Fibroblast of lung (primary cell): ENCODE measurements around the gene S100Z. TPM values are rescaled to one million over a fixed set of nuclear protein-coding genes. Genes with fewer than 3 reads are reported as not detected.
A peak's percentile ranks its signal among the peaks of the same experiment; 100 is the strongest.

Experiments
- DNase-seq, 2 donors: peaks; one replicate each; pipeline versions ENCODE4 v3.0.0 to v3.0.0-alpha.2; 2010; ENCODE audit warnings: low read depth in 2 of 2
- H2AFZ ChIP-seq: 2 replicates; pipeline ENCODE4 v1.5.1; 2012; ENCODE audit warnings: low read length, control low read depth, inconsistent platforms
- H3K27ac ChIP-seq: 2 replicates; pipeline ENCODE4 v1.5.1; 2011; ENCODE audit warnings: low read length, control low read depth; ENCODE audit not compliant: insufficient read depth
- H3K27me3 ChIP-seq: 2 replicates; pipeline ENCODE4 v1.5.1; 2011; ENCODE audit warnings: mild to moderate bottlenecking, low read length; ENCODE audit not compliant: control insufficient read depth, insufficient read depth
- H3K36me3 ChIP-seq: 2 replicates; pipeline ENCODE4 v1.5.1; 2011; ENCODE audit warnings: low read length; ENCODE audit not compliant: control insufficient read depth, insufficient read depth
- H3K4me1 ChIP-seq: 2 replicates; pipeline ENCODE4 v1.5.1; 2011; ENCODE audit warnings: low read length; ENCODE audit not compliant: control insufficient read depth, insufficient read depth; ENCODE audit errors: extremely low read depth
- H3K4me2 ChIP-seq: 2 replicates; pipeline ENCODE4 v1.5.1; 2011; ENCODE audit warnings: low read length, control low read depth; ENCODE audit not compliant: insufficient read depth; ENCODE audit errors: extremely low read depth
- H3K4me3 ChIP-seq, 4 experiments: fragments of 200-600 bp in 1 of 4; sonication (generic) in 1 of 4; replicated peaks in 1 of 4; 2 replicates each; pipeline ENCODE4 v1.5.1; 2011 to 2016; ENCODE audit warnings: low read length in 4 of 4, low read depth in 3 of 4, mild to moderate bottlenecking in 3 of 4, control low read depth in 2 of 4, inconsistent platforms in 1 of 4, mixed read lengths in 1 of 4; ENCODE audit not compliant: insufficient read depth in 1 of 4; ENCODE audit errors: control extremely low read depth in 1 of 4
- H3K79me2 ChIP-seq: 2 replicates; pipeline ENCODE4 v1.5.1; 2012; ENCODE audit warnings: mild to moderate bottlenecking, low read length, inconsistent platforms; ENCODE audit not compliant: control insufficient read depth, insufficient read depth
- H3K9ac ChIP-seq: 2 replicates; pipeline ENCODE4 v1.5.1; 2011; ENCODE audit warnings: mild to moderate bottlenecking, low read length, control low read depth; ENCODE audit not compliant: insufficient read depth
- H3K9me3 ChIP-seq: 2 replicates; pipeline ENCODE4 v1.5.1; 2012; ENCODE audit warnings: low read depth, low read length; ENCODE audit not compliant: control insufficient read depth, insufficient read depth
- H4K20me1 ChIP-seq: 2 replicates; pipeline ENCODE4 v1.5.1; 2011; ENCODE audit warnings: low read length; ENCODE audit not compliant: control insufficient read depth, insufficient read depth; ENCODE audit errors: extremely low read depth
- EZH2 ChIP-seq: IDR thresholded peaks from 2 replicates; pipeline ENCODE4 v1.5.1; 2012; ENCODE audit warnings: low read length, control low read depth, mild to moderate bottlenecking; ENCODE audit errors: missing control alignments
- polyA plus RNA-seq, 2 donors: library from polyadenylated mRNA; depleted of rRNA in 1 of 2; stranded (reverse) in 1 of 2; unstranded in 1 of 2; fragments of >200 nt; gene quantifications; 2 replicates each; pipeline ENCODE4 v1.2.1, GENCODE V29; 2011 to 2012; ENCODE audit warnings: missing spikeins in 1 of 2
- total RNA-seq: library from RNA; depleted of rRNA; stranded (reverse); fragments of >200 nt; gene quantifications from 2 replicates; pipeline ENCODE4 v1.2.1, GENCODE V29; 2014
- TF ChIP-seq, protein P1 (sequence below), 2 donors: IDR thresholded peaks in 1 of 2; conservative IDR thresholded peaks in 1 of 2; 1 replicate in 1 of 2; 2 replicates in 1 of 2; pipeline ENCODE4 v1.5.1; 2011 to 2012; ENCODE audit warnings: low read length in 2 of 2, control low read depth in 1 of 2, inconsistent platforms in 1 of 2, low read depth in 1 of 2, mild to moderate bottlenecking in 1 of 2

Gene S100Z
- total and polyA plus RNA-seq, 2 donors (not counting 1 experiment from before 2014, with no cell fraction given), result not detected

DNA sequence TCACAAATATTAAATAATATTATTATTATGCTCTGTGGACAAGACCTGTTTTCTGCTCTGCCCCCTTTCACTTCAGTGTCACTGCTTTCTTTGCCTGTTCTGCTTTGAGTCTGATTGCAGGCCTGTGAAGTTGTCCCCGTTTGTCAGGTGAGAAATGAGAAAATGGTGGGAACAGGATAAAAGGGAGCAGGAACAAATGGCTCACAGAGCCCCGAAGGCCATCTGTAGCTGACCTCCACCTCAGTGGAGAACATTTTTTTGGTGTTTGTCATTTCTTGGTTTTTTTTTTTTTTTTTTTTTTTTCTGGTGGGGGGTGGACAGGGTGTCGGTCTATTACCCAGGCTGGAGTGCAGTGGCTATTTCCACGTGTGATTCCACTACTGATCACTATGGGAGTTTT, 13.2 kb upstream of the S100Z start:
- no peak overlapping the region for H3K9ac ChIP-seq
- H3K27ac ChIP-seq, result no peak overlapping the region
- peaks cover 1% of the 10 kb centered on the region for H3K36me3 ChIP-seq
- no peaks in the 10 kb centered on the region for H4K20me1 ChIP-seq
- H3K4me1 ChIP-seq, result no peaks in the 10 kb centered on the region
- no peaks in the 10 kb centered on the region for H3K9me3 ChIP-seq
- peak in 1 of 2 donors; percentile 10 for DNase-seq
- no peak for TF ChIP-seq EZH2
- TF ChIP-seq, protein P1, sequence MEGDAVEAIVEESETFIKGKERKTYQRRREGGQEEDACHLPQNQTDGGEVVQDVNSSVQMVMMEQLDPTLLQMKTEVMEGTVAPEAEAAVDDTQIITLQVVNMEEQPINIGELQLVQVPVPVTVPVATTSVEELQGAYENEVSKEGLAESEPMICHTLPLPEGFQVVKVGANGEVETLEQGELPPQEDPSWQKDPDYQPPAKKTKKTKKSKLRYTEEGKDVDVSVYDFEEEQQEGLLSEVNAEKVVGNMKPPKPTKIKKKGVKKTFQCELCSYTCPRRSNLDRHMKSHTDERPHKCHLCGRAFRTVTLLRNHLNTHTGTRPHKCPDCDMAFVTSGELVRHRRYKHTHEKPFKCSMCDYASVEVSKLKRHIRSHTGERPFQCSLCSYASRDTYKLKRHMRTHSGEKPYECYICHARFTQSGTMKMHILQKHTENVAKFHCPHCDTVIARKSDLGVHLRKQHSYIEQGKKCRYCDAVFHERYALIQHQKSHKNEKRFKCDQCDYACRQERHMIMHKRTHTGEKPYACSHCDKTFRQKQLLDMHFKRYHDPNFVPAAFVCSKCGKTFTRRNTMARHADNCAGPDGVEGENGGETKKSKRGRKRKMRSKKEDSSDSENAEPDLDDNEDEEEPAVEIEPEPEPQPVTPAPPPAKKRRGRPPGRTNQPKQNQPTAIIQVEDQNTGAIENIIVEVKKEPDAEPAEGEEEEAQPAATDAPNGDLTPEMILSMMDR (conservative IDR thresholded peaks at IDR 0.05 in 1 of 2, IDR thresholded peaks at IDR 0.05 in 1 of 2; ENCODE audit: low read depth in 1 of 2, low read length in 2 of 2), result no peak
- no peak overlapping the region for H3K4me2 ChIP-seq
- no peak overlapping the region for H2AFZ ChIP-seq
- no peaks in the 10 kb centered on the region for H3K27me3 ChIP-seq
- H3K4me3 ChIP-seq, result no peak overlapping the region
- H3K79me2 ChIP-seq, result no peaks in the 10 kb centered on the region

GRCh38 chr5:76838481-76839261, 11.1 kb upstream of the S100Z start:
- Histone ChIP-seq H3K27ac (no peak overlapping the region), H3K4me3 (no peak overlapping the region), H3K36me3 (no peaks in the 10 kb centered on the region), H2AFZ (no peak overlapping the region), H3K4me1 (no peaks in the 10 kb centered on the region), H3K9me3 (no peaks in the 10 kb centered on the region), H3K79me2 (no peaks in the 10 kb centered on the region), H3K9ac (no peak overlapping the region), H4K20me1 (no peaks in the 10 kb centered on the region), H3K27me3 (no peaks in the 10 kb centered on the region), H3K4me2 (no peak overlapping the region)
- peak; percentile 48 to 89 for DNase-seq
- TF ChIP-seq, protein P1 (conservative IDR thresholded peaks at IDR 0.05 in 1 of 2, IDR thresholded peaks at IDR 0.05 in 1 of 2; ENCODE audit: low read depth in 1 of 2, low read length in 2 of 2), result no peak
- TF ChIP-seq EZH2, result no peak

GRCh38 chr5:76841361-76841760, 8.5 kb upstream of the S100Z start:
- Histone ChIP-seq H3K4me3 (no peak overlapping the region), H2AFZ (no peak overlapping the region), H3K4me1 (no peaks in the 10 kb centered on the region), H3K79me2 (no peaks in the 10 kb centered on the region), H3K36me3 (no peaks in the 10 kb centered on the region), H3K27ac (no peak overlapping the region), H3K9ac (no peak overlapping the region), H4K20me1 (no peaks in the 10 kb centered on the region), H3K27me3 (no peaks in the 10 kb centered on the region), H3K4me2 (no peak overlapping the region), H3K9me3 (no peaks in the 10 kb centered on the region)
- DNase-seq, result no peak
- TF ChIP-seq, protein P1 (conservative IDR thresholded peaks at IDR 0.05 in 1 of 2, IDR thresholded peaks at IDR 0.05 in 1 of 2; ENCODE audit: low read depth in 1 of 2, low read length in 2 of 2), result no peak
- TF ChIP-seq EZH2, result no peak
